Islet precursor cell (in vitro differentiated cells): ENCODE measurements around the gene SLX9.

Source experiments
- DNase-seq: peaks from one replicate; pipeline ENCODE4 v3.0.0-alpha.2; 2018

The SLX9 gene

GRCh38 chr21:44994047-44994694 is 54.3 kb downstream of the SLX9 start:
- no peak for DNase-seq

- no peak for DNase-seq
These were observed 55.0 kb downstream of the SLX9 start for GRCh38 chr21:44994695-44995342.

GRCh38 chr21:44995343-44995941 is 55.6 kb downstream of the SLX9 start:
- DNase-seq: no peak

- DNase-seq: no peak
These were observed 56.3 kb downstream of the SLX9 start for GRCh38 chr21:44996096-44996495.

- no peak for DNase-seq
These were observed 56.7 kb downstream of the SLX9 start for GRCh38 chr21:44996501-44996921.

- DNase-seq: no peak
These were observed 57.4 kb downstream of the SLX9 start for GRCh38 chr21:44996983-44997936.

GRCh38 chr21:44998086-44998620 is 58.3 kb downstream of the SLX9 start:
- no peak for DNase-seq

GRCh38 chr21:44998621-44999427 is 59.0 kb downstream of the SLX9 start:
- DNase-seq: no peak

GRCh38 chr21:44999428-44999971 is 59.7 kb downstream of the SLX9 start:
- no peak for DNase-seq

GRCh38 chr21:44999972-45000636 is 60.3 kb downstream of the SLX9 start:
- no peak for DNase-seq

GRCh38 chr21:45000637-45001133 is 60.9 kb downstream of the SLX9 start:
- no peak for DNase-seq

GRCh38 chr21:45001134-45002095 is 61.6 kb downstream of the SLX9 start:
- DNase-seq: no peak

GRCh38 chr21:45002381-45003204 is 62.8 kb downstream of the SLX9 start:
- DNase-seq: no peak

- DNase-seq: no peak
These were observed 63.7 kb downstream of the SLX9 start for GRCh38 chr21:45003331-45004058.

GRCh38 chr21:45004059-45004422 is 64.2 kb downstream of the SLX9 start:
- DNase-seq: no peak

- DNase-seq: no peak
These were observed 64.8 kb downstream of the SLX9 start for GRCh38 chr21:45004481-45005247.

GRCh38 chr21:45006536-45007095 is 66.8 kb downstream of the SLX9 start:
- DNase-seq: no peak
